Gastrocnemius medialis (tissue), 4 donors: ENCODE results near the gene ESAM.

ENCODE experiments used
- CTCF ChIP-seq, 5 experiments: fragments of 450-650 bp in 3 of 5; fragments of 200-600 bp in 2 of 5; sonication (generic) in 2 of 5; IDR thresholded peaks in 4 of 5; conservative IDR thresholded peaks in 1 of 5; 1 replicate in 4 of 5; 2 replicates in 1 of 5; pipeline ENCODE4 v1.5.1; 2016 to 2019; ENCODE audit warnings: antibody characterized with exemption in 5 of 5, mild to moderate bottlenecking in 3 of 5, moderate library complexity in 3 of 5
- POLR2A ChIP-seq, 2 donors: fragments of 450-650 bp; IDR thresholded peaks; one replicate each; pipeline ENCODE4 v1.6.1; 2017; ENCODE audit warnings: antibody characterized with exemption in 2 of 2, mild to moderate bottlenecking in 2 of 2, moderate library complexity in 2 of 2

- TF ChIP-seq CTCF (IDR thresholded peaks at IDR 0.05 in 4 of 5, conservative IDR thresholded peaks at IDR 0.05 in 1 of 5) (no peak), POLR2A (IDR thresholded peaks at IDR 0.05) (peak in 1 of 2 donors; percentile 22)
These were observed 2.6 kb downstream of the ESAM start for GRCh38 chr11:124759266-124760204.
